H9 (cell line): ENCODE results near the gene TTLL12. TPM values are rescaled to one million over a fixed set of nuclear protein-coding genes. Genes with fewer than 3 reads are reported as not detected.

ENCODE experiments used
- DNase-seq: peaks from one replicate; pipeline ENCODE4 v3.0.0-alpha.2; 2017
- H2AFZ ChIP-seq: one replicate; pipeline ENCODE4 v1.6.1; 2013; ENCODE audit warnings: mild to moderate bottlenecking, low read length, control low read depth, moderate library complexity
- H2AK5ac ChIP-seq: 2 replicates; pipeline ENCODE4 v1.6.1; 2013; ENCODE audit warnings: low read length, control low read depth, mixed read lengths; ENCODE audit not compliant: insufficient read length
- H2BK120ac ChIP-seq: one replicate; pipeline ENCODE4 v1.6.1; 2013; ENCODE audit warnings: low read depth, mild to moderate bottlenecking, low read length, control low read depth, inconsistent platforms; ENCODE audit not compliant: poor library complexity, severe bottlenecking
- H2BK12ac ChIP-seq: 2 replicates; pipeline ENCODE4 v1.6.1; 2013; ENCODE audit warnings: low read length, control low read depth, mixed read lengths, low read depth; ENCODE audit not compliant: insufficient read length
- H2BK15ac ChIP-seq: 2 replicates; pipeline ENCODE4 v1.6.1; 2013; ENCODE audit warnings: low read depth, low read length, control low read depth
- H2BK20ac ChIP-seq: one replicate; pipeline ENCODE4 v1.6.1; 2013; ENCODE audit warnings: low read depth, mild to moderate bottlenecking, low read length, control low read depth, inconsistent platforms; ENCODE audit not compliant: poor library complexity, severe bottlenecking
- H2BK5ac ChIP-seq: 2 replicates; pipeline ENCODE4 v1.6.1; 2013; ENCODE audit warnings: low read length, control low read depth, mixed read lengths; ENCODE audit not compliant: insufficient read length
- H3K14ac ChIP-seq: 2 replicates; pipeline ENCODE4 v1.6.1; 2013; ENCODE audit warnings: low read length, control low read depth; ENCODE audit not compliant: insufficient read depth
- H3K18ac ChIP-seq: 2 replicates; pipeline ENCODE4 v1.6.1; 2013; ENCODE audit warnings: low read depth, mild to moderate bottlenecking, mixed read lengths, low read length, control low read depth; ENCODE audit not compliant: insufficient read length
- H3K23ac ChIP-seq: 2 replicates; pipeline ENCODE4 v1.6.1; 2013; ENCODE audit warnings: low read length, control low read depth, mixed read lengths, low read depth; ENCODE audit not compliant: insufficient read length
- H3K23me2 ChIP-seq: 2 replicates; pipeline ENCODE4 v1.6.1; 2013; ENCODE audit warnings: low read depth, mild to moderate bottlenecking, mixed read lengths, low read length, control low read depth; ENCODE audit not compliant: insufficient read length, poor library complexity, severe bottlenecking
- H3K27ac ChIP-seq: 2 replicates; pipeline ENCODE4 v1.5.1; 2013; ENCODE audit warnings: low read length, control low read depth, mixed read lengths, low read depth; ENCODE audit not compliant: insufficient read length
- H3K27me3 ChIP-seq: 2 replicates; pipeline ENCODE4 v1.6.1; 2013; ENCODE audit warnings: low read length, control low read depth, inconsistent platforms; ENCODE audit not compliant: insufficient read depth
- H3K4ac ChIP-seq: 2 replicates; pipeline ENCODE4 v1.6.1; 2013; ENCODE audit warnings: low read depth, mild to moderate bottlenecking, control low read depth, inconsistent platforms, low read length, moderate library complexity
- H3K4me1 ChIP-seq: 2 replicates; pipeline ENCODE4 v1.6.1; 2013; ENCODE audit warnings: low read length, control low read depth, inconsistent platforms; ENCODE audit not compliant: insufficient read depth
- H3K4me2 ChIP-seq: 2 replicates; pipeline ENCODE4 v1.6.1; 2013; ENCODE audit warnings: low read length, control low read depth, mixed read lengths; ENCODE audit not compliant: insufficient read length, insufficient read depth
- H3K56ac ChIP-seq: 2 replicates; pipeline ENCODE4 v1.6.1; 2013; ENCODE audit warnings: low read depth, mild to moderate bottlenecking, mixed read lengths, low read length, control low read depth; ENCODE audit not compliant: insufficient read length
- H3K79me1 ChIP-seq: 2 replicates; pipeline ENCODE4 v1.6.1; 2013; ENCODE audit warnings: low read depth, mild to moderate bottlenecking, moderate library complexity, low read length, control low read depth, inconsistent platforms; ENCODE audit not compliant: insufficient read depth, poor library complexity, severe bottlenecking
- H3K79me2 ChIP-seq: 2 replicates; pipeline ENCODE4 v1.6.1; 2013; ENCODE audit warnings: low read length, control low read depth, inconsistent platforms; ENCODE audit not compliant: insufficient read depth
- H3K9ac ChIP-seq: 2 replicates; pipeline ENCODE4 v1.6.1; 2013; ENCODE audit warnings: low read length, control low read depth, mixed read lengths; ENCODE audit not compliant: insufficient read length; ENCODE audit errors: extremely low read depth
- H3K9me3 ChIP-seq: one replicate; pipeline ENCODE4 v1.6.1; 2013; ENCODE audit warnings: low read depth, low read length, inconsistent platforms; ENCODE audit not compliant: control insufficient read depth
- H3T11ph ChIP-seq: one replicate; pipeline ENCODE4 v1.6.1; 2013; ENCODE audit warnings: mild to moderate bottlenecking, low read length, control low read depth, inconsistent platforms
- H4K20me1 ChIP-seq: one replicate; pipeline ENCODE4 v1.6.1; 2013; ENCODE audit not compliant: control insufficient read depth, insufficient read length, insufficient read depth
- H4K5ac ChIP-seq: 2 replicates; pipeline ENCODE4 v1.6.1; 2013; ENCODE audit warnings: low read depth, mild to moderate bottlenecking, mixed read lengths, low read length, control low read depth; ENCODE audit not compliant: insufficient read length
- H4K8ac ChIP-seq: replicated peaks from 2 replicates; pipeline ENCODE4 v1.6.1; 2013; ENCODE audit warnings: low read length, control low read depth, mixed read lengths, low read depth; ENCODE audit not compliant: insufficient read length
- H4K91ac ChIP-seq: 2 replicates; pipeline ENCODE4 v1.6.1; 2013; ENCODE audit warnings: low read depth, mild to moderate bottlenecking, moderate library complexity, mixed read lengths, low read length, control low read depth; ENCODE audit not compliant: insufficient read length
- H3K27ac Mint-ChIP-seq, 3 experiments: 2 replicates in 2 of 3; 3 replicates in 1 of 3; pipeline ENCODE4 v1.8.0; 2020 to 2021; ENCODE audit warnings: mixed read lengths in 3 of 3, mild to moderate bottlenecking in 1 of 3, moderate library complexity in 1 of 3
- H3K27me3 Mint-ChIP-seq: 2 replicates; pipeline ENCODE4 v1.8.0; 2021; ENCODE audit warnings: low read depth, mild to moderate bottlenecking, moderate library complexity, mixed read lengths
- H3K36me3 Mint-ChIP-seq, 3 experiments: 2 replicates in 2 of 3; 3 replicates in 1 of 3; pipeline ENCODE4 v1.8.0; 2020 to 2021; ENCODE audit warnings: low read depth in 3 of 3, mixed read lengths in 3 of 3; ENCODE audit not compliant: insufficient read depth in 1 of 3
- H3K4me1 Mint-ChIP-seq, 2 experiments: 2 replicates each; pipeline ENCODE4 v1.8.0; 2020; ENCODE audit warnings: mixed read lengths in 2 of 2
- H3K4me3 Mint-ChIP-seq, 2 experiments: 2 replicates in 1 of 2; 3 replicates in 1 of 2; pipeline ENCODE4 v1.8.0; 2020 to 2021; ENCODE audit warnings: mild to moderate bottlenecking in 2 of 2, mixed read lengths in 2 of 2, moderate library complexity in 1 of 2
- H3K9me3 Mint-ChIP-seq, 2 experiments: 2 replicates in 1 of 2; 3 replicates in 1 of 2; pipeline ENCODE4 v1.8.0; 2020; ENCODE audit warnings: mild to moderate bottlenecking in 2 of 2, mixed read lengths in 2 of 2, moderate library complexity in 1 of 2
- CTCF ChIP-seq: fragments of 200-600 bp; sonication (generic); conservative IDR thresholded peaks from 3 replicates; pipeline ENCODE4 v1.8.0; 2021; ENCODE audit warnings: antibody characterized with exemption, mild to moderate bottlenecking
- whole genome bisulfite sequencing: extraction: QIAGEN DNeasy Blood & Tissue Kit; methylation state at CpG from one replicate; pipeline ENCODE4 v1.1.7; 2013; ENCODE audit warnings: missing lambda C conversion rate, low lambda C conversion rate, mixed read lengths; ENCODE audit not compliant: insufficient read length; ENCODE audit errors: extremely low coverage; 5-methylcytosine and 5-hydroxymethylcytosine counted together
- total RNA-seq: library from RNA; stranded (reverse); gene quantifications from 2 replicates; pipeline ENCODE4 v1.2.1, GENCODE V29; 2021

The TTLL12 gene
- total RNA-seq, 1 experiment from 2014 or later = 89.6 TPM

GRCh38 chr22:43213962-43214361 lies 27.0 kb upstream of the TTLL12 start:
- H2BK20ac ChIP-seq = no peak overlapping the region
- H3K27me3 ChIP-seq = no peaks in the 10 kb centered on the region
- TF ChIP-seq CTCF = no peak
- no peaks in the 10 kb centered on the region for H3K9me3 Mint-ChIP-seq
- no peaks in the 10 kb centered on the region for H4K20me1 ChIP-seq
- H3K4me2 ChIP-seq = no peak overlapping the region
- H3K79me1 ChIP-seq = no peaks in the 10 kb centered on the region
- H3K4me1 Mint-ChIP-seq = peaks cover 21 to 30% of the 10 kb centered on the region in 2 experiments
- H4K8ac ChIP-seq = no peak overlapping the region
- no peak overlapping the region for H2BK120ac ChIP-seq
- H3T11ph ChIP-seq = no peak overlapping the region
- no peaks in the 10 kb centered on the region for H3K9me3 ChIP-seq
- no peak overlapping the region for H4K5ac ChIP-seq
- no peak overlapping the region for H3K18ac ChIP-seq
- DNase-seq = no peak
- H3K4ac ChIP-seq = no peak overlapping the region
- H2AFZ ChIP-seq = no peak overlapping the region
- no peak overlapping the region for H2AK5ac ChIP-seq
- no peak overlapping the region for H3K56ac ChIP-seq
- H2BK5ac ChIP-seq = no peak overlapping the region
- H3K23me2 ChIP-seq = no peaks in the 10 kb centered on the region
- H2BK12ac ChIP-seq = no peak overlapping the region
- no peaks in the 10 kb centered on the region for H3K79me2 ChIP-seq
- H3K4me3 Mint-ChIP-seq = no peak overlapping the region
- no peaks in the 10 kb centered on the region; the same call in none of the 2 replicates for H3K4me1 ChIP-seq
- no peak overlapping the region for H3K27ac Mint-ChIP-seq
- no peak overlapping the region for H3K27ac ChIP-seq
- peaks cover 3% of the 10 kb centered on the region; the same call in 1 of the 2 replicates for H3K27me3 Mint-ChIP-seq
- H2BK15ac ChIP-seq = no peak overlapping the region
- no peak overlapping the region for H3K14ac ChIP-seq
- no peak overlapping the region for H3K23ac ChIP-seq
- H3K36me3 Mint-ChIP-seq = no peaks in the 10 kb centered on the region; a peak in 1 of 7 replicates
- no CpG with 5 or more reads among the region's 12 CpGs for WGBS
- H3K9ac ChIP-seq = no peak overlapping the region
- no peak overlapping the region for H4K91ac ChIP-seq
